Neural cell (in vitro differentiated cells): Measurements from ENCODE around the gene SNCAIP. TPM values are rescaled to one million over a fixed set of nuclear protein-coding genes. Genes with fewer than 3 reads are reported as not detected.

Experiments used
- H2AFZ ChIP-seq: fragments of 200-600, 300-800 bp; sonication (generic), shearing (Covaris generic); 2 replicates; pipeline ENCODE4 v1.6.0; 2014; ENCODE audit warnings: low read depth, mild to moderate bottlenecking, antibody characterized with exemption, low read length, moderate library complexity
- H3F3A ChIP-seq: fragments of 200-600 bp; shearing (Covaris generic); 2 replicates; pipeline ENCODE4 v1.6.1; 2016; ENCODE audit warnings: mild to moderate bottlenecking, moderate library complexity, mixed read lengths, antibody characterized with exemption, low read length; ENCODE audit not compliant: insufficient read depth, poor library complexity, severe bottlenecking
- H3K27ac ChIP-seq: fragments of 200-600, 300-800 bp; sonication (generic), shearing (Covaris generic); 2 replicates; pipeline ENCODE4 v1.5.1; 2014; ENCODE audit warnings: mild to moderate bottlenecking, low read length, moderate library complexity
- H3K27me3 ChIP-seq: fragments of 300-800, 200-600 bp; sonication (generic), shearing (Covaris generic); 2 replicates; pipeline ENCODE4 v1.6.0; 2014; ENCODE audit warnings: mild to moderate bottlenecking, low read depth, low read length, moderate library complexity; ENCODE audit not compliant: insufficient read depth
- H3K36me3 ChIP-seq: fragments of 300-800, 200-600 bp; sonication (generic), shearing (Covaris generic); 2 replicates; pipeline ENCODE4 v1.5.1; 2014; ENCODE audit warnings: mild to moderate bottlenecking, antibody characterized with exemption, low read length, moderate library complexity; ENCODE audit not compliant: insufficient read depth
- H3K4me2 ChIP-seq: fragments of 300-800, 200-600 bp; sonication (generic), shearing (Covaris generic); 2 replicates; pipeline ENCODE4 v1.6.0; 2014; ENCODE audit warnings: mild to moderate bottlenecking, low read length
- H3K4me3 ChIP-seq: fragments of 300-800, 200-600 bp; sonication (generic), shearing (Covaris generic); 2 replicates; pipeline ENCODE4 v1.5.1; 2014; ENCODE audit warnings: mild to moderate bottlenecking, low read length, moderate library complexity
- H3K79me2 ChIP-seq: fragments of 200-600 bp; shearing (Covaris generic); replicated peaks from 2 replicates; pipeline ENCODE4 v1.6.0; 2014; ENCODE audit warnings: mild to moderate bottlenecking, low read length, moderate library complexity; ENCODE audit not compliant: insufficient read depth
- H3K9ac ChIP-seq: fragments of 300-800, 200-600 bp; sonication (generic), shearing (Covaris generic); 2 replicates; pipeline ENCODE4 v1.6.1; 2016; ENCODE audit warnings: mild to moderate bottlenecking, low read length, mixed read lengths
- H3K9me2 ChIP-seq: fragments of 200-600 bp; shearing (Covaris generic); 2 replicates; pipeline ENCODE4 v1.6.1; 2016; ENCODE audit warnings: mild to moderate bottlenecking, low read length, mixed read lengths; ENCODE audit not compliant: insufficient read depth
- H3K9me3 ChIP-seq: fragments of 200-600, 300-800 bp; sonication (generic), shearing (Covaris generic); 2 replicates; pipeline ENCODE4 v1.6.1; 2016; ENCODE audit warnings: mild to moderate bottlenecking, mixed run types, low read length, moderate library complexity, mixed read lengths
- H4K20me1 ChIP-seq: fragments of 200-600 bp; shearing (Covaris generic); 2 replicates; pipeline ENCODE4 v1.6.1; 2016; ENCODE audit warnings: mild to moderate bottlenecking, mixed run types; ENCODE audit not compliant: insufficient read depth
- CTCF ChIP-seq: fragments of 450-650 bp; IDR thresholded peaks from 2 replicates; pipeline ENCODE4 v1.5.1; 2014; ENCODE audit warnings: antibody characterized with exemption, mild to moderate bottlenecking, moderate library complexity; ENCODE audit not compliant: poor library complexity, severe bottlenecking
- EP300 ChIP-seq: fragments of 450-650 bp; conservative IDR thresholded peaks from 2 replicates; pipeline ENCODE4 v1.6.1; 2014; ENCODE audit warnings: antibody characterized with exemption, mild to moderate bottlenecking, moderate library complexity; ENCODE audit not compliant: poor library complexity, severe bottlenecking
- EZH2 ChIP-seq: fragments of 200-600, 300-800 bp; shearing (Covaris generic), sonication (generic); IDR thresholded peaks from 2 replicates; pipeline ENCODE4 v1.6.1; 2014; ENCODE audit warnings: antibody characterized with exemption, low read length, borderline replicate concordance, mild to moderate bottlenecking; ENCODE audit not compliant: insufficient read depth, poor library complexity, severe bottlenecking
- MXI1 ChIP-seq: fragments of 450-650 bp; conservative IDR thresholded peaks from 2 replicates; pipeline ENCODE4 v1.6.1; 2014; ENCODE audit warnings: antibody characterized with exemption, mild to moderate bottlenecking; ENCODE audit not compliant: poor library complexity, severe bottlenecking
- RAD21 ChIP-seq: fragments of 450-650 bp; conservative IDR thresholded peaks from 2 replicates; pipeline ENCODE4 v1.6.1; 2014; ENCODE audit warnings: antibody characterized with exemption, mild to moderate bottlenecking, moderate library complexity
- REST ChIP-seq: IDR thresholded peaks from 2 replicates; pipeline ENCODE4 v1.6.1; 2012; ENCODE audit warnings: borderline replicate concordance
- TAF1 ChIP-seq: IDR thresholded peaks from 2 replicates; pipeline ENCODE4 v1.6.1; 2012; ENCODE audit warnings: low read depth
- polyA plus RNA-seq: library from polyadenylated mRNA; depleted of rRNA; stranded (reverse); fragments of >200 nt; gene quantifications from 2 replicates; pipeline ENCODE4 v1.2.3, GENCODE V29; 2014

The SNCAIP gene
- polyA plus RNA-seq, 1 donor from 2014 or later: 25.6 TPM

- peaks cover 9% of the 10 kb centered on the region for H3K36me3 ChIP-seq
- no peak overlapping the region for H3K27ac ChIP-seq
Observed at GRCh38 chr5:122469384-122469919, 157.4 kb downstream of the SNCAIP start.

GRCh38 chr5:122470365-122470764 lies 158.3 kb downstream of the SNCAIP start:
- Histone ChIP-seq H3F3A (no peaks in the 10 kb centered on the region), H3K4me2 (no peak overlapping the region), H3K9ac (no peak overlapping the region), H3K79me2 (no peaks in the 10 kb centered on the region), H4K20me1 (no peaks in the 10 kb centered on the region), H3K9me3 (no peaks in the 10 kb centered on the region), H3K27ac (no peak overlapping the region), H3K27me3 (no peaks in the 10 kb centered on the region), H3K36me3 (peaks cover 9% of the 10 kb centered on the region), H3K4me3 (no peak overlapping the region), H2AFZ (no peak overlapping the region), H3K9me2 (no peaks in the 10 kb centered on the region)
- TF ChIP-seq TAF1: no peak
- no peak for TF ChIP-seq MXI1
- TF ChIP-seq EP300: no peak
- TF ChIP-seq RAD21: no peak
- no peak for TF ChIP-seq CTCF
- no peak for TF ChIP-seq REST
- no peak for TF ChIP-seq EZH2

More at GRCh38 chr5:122469384-122469919, 157.4 kb downstream of the SNCAIP start:
- H3K4me3 ChIP-seq: no peak overlapping the region
- H3F3A ChIP-seq: no peaks in the 10 kb centered on the region
- H3K9ac ChIP-seq: no peak overlapping the region
- H3K9me3 ChIP-seq: no peaks in the 10 kb centered on the region
- no peaks in the 10 kb centered on the region for H3K9me2 ChIP-seq
- no peak overlapping the region for H3K4me2 ChIP-seq
- no peak for TF ChIP-seq RAD21
- TF ChIP-seq EP300: no peak
- no peak for TF ChIP-seq EZH2
- H4K20me1 ChIP-seq: no peaks in the 10 kb centered on the region
- no peak overlapping the region for H2AFZ ChIP-seq
- no peaks in the 10 kb centered on the region for H3K27me3 ChIP-seq
- no peaks in the 10 kb centered on the region for H3K79me2 ChIP-seq
